ENCODE measurements around the gene TNS1. TPM values are rescaled to one million over a fixed set of nuclear protein-coding genes. Genes with fewer than 3 reads are reported as not detected.

TNS1 gene
- total RNA-seq, 1 donor from 2014 or later = 11.6 TPM

DNA sequence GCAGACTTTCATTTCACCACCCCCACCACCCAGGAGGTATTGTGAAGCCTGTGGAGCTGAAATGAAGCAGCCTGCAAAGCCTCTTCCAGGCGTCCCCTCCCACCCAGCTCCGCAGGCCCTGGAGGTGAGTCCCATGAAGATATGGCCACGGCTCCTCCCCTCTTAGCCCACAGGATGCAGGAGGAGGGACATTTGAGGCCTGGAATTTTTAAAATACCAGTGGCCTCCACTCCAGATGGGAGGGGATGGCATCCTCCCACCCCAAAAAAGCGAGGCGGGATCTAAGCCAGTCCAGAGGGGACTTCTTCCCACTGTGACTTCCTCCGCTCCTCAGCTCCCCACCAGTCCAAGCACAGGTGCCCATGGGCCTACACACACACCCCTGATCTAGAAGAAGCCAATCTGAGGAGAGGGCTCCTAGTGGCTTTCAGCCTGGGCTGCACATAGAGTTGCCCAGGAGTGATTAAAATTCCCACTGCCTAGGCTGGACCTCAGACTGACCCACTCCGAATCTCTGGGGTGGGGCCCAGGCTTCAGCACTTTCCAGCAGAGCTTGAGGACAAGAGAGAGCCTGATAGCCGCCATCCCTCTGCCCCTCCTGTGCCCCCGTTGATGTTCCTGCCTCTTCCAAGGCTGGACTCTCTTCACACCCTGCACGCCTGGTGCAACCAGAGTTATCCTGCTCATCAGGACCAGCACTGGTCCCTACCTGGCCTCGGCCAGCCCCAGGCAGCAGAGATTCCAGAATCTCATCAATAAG is 206.9 kb downstream of the TNS1 start:
- peaks cover 1% of the 10 kb centered on the region for H3K27me3 Mint-ChIP-seq (ENCODE audit: unreplicated experiment)
- TF ChIP-seq, protein P1, sequence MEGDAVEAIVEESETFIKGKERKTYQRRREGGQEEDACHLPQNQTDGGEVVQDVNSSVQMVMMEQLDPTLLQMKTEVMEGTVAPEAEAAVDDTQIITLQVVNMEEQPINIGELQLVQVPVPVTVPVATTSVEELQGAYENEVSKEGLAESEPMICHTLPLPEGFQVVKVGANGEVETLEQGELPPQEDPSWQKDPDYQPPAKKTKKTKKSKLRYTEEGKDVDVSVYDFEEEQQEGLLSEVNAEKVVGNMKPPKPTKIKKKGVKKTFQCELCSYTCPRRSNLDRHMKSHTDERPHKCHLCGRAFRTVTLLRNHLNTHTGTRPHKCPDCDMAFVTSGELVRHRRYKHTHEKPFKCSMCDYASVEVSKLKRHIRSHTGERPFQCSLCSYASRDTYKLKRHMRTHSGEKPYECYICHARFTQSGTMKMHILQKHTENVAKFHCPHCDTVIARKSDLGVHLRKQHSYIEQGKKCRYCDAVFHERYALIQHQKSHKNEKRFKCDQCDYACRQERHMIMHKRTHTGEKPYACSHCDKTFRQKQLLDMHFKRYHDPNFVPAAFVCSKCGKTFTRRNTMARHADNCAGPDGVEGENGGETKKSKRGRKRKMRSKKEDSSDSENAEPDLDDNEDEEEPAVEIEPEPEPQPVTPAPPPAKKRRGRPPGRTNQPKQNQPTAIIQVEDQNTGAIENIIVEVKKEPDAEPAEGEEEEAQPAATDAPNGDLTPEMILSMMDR (IDR thresholded peaks at IDR 0.05; ENCODE audit: unreplicated experiment) = no peak
- no peak for DNase-seq (ENCODE audit: low spot score)
- peaks cover 3% of the 10 kb centered on the region for H3K36me3 Mint-ChIP-seq (ENCODE audit: low read depth, unreplicated experiment)
- peaks cover 5% of the 10 kb centered on the region for H3K4me1 Mint-ChIP-seq (ENCODE audit: unreplicated experiment)
- no peaks in the 10 kb centered on the region for H3K9me3 Mint-ChIP-seq (ENCODE audit: unreplicated experiment)
- H3K27ac Mint-ChIP-seq (ENCODE audit: unreplicated experiment) = no peak overlapping the region
- no peak overlapping the region for H3K4me3 Mint-ChIP-seq (ENCODE audit: unreplicated experiment)

DNA sequence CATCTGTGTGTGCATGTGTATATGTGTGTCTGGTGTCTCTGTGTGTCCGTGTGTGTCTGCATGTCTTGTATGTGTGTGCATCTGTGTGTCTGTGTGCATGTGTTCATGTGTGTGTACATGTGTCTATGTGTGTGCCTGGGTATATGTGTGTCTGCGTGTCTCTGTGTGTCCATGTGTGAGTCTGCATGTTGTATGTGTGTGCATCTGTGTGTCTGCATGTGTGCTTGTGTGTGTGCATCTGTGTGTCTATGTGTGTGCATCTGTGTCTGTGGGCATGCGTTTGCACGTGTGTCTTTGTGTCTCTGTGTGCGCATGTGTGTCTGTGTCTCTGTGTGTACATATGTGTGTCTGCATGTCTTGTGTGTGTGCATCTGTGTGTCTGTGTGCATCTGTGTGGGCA is 207.7 kb downstream of the TNS1 start:
- no peak overlapping the region for H3K4me3 Mint-ChIP-seq (ENCODE audit: unreplicated experiment)
- no peaks in the 10 kb centered on the region for H3K9me3 Mint-ChIP-seq (ENCODE audit: unreplicated experiment)
- TF ChIP-seq, protein P1 (IDR thresholded peaks at IDR 0.05; ENCODE audit: unreplicated experiment) = no peak
- H3K4me1 Mint-ChIP-seq (ENCODE audit: unreplicated experiment) = peaks cover 6% of the 10 kb centered on the region
- no peak overlapping the region for H3K27ac Mint-ChIP-seq (ENCODE audit: unreplicated experiment)
- H3K36me3 Mint-ChIP-seq (ENCODE audit: low read depth, unreplicated experiment) = peaks cover 3% of the 10 kb centered on the region
- H3K27me3 Mint-ChIP-seq (ENCODE audit: unreplicated experiment) = peaks cover 1% of the 10 kb centered on the region
- no peak for DNase-seq (ENCODE audit: low spot score)

DNA sequence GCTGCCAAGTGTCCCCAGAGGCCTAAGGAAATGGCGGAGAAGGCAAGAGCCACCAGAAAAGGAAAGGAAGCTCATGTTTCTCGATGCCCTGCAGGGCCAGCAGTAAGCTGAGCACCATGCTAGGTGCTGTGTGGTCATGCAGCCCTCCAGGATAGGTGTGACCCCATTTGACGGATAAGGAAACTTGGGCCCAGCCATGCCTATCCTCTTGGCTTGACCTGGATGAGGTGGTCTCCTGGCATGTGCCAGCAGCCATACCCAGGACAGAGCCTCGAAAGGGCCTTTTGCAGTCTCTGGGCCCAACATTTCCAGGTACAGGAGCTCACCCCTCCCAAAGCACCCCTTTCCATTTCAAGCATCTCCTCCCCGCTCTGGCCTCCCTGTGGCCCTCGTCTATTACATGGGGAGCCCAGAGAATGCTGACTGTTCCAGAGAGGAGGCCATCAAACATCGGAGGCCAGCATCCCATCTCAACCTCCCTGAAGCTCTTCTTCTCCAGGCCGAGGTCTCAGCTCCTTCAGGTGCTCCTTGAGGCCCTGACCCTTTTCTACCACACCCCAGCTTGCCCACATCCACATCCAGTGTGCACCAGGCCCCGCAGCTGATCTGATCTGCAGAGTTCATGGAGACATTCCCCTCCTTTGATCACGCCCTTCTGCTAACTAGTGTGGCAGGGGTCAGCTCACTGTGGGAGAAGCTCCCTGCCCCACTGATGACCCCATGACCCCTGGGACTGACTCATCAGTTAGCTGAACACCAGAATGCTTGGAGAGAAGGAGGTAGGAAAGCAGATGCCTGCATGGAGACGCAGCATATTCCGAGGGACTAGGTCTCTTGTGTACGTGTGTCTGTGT is 208.4 kb downstream of the TNS1 start:
- Mint-ChIP-seq H3K27ac (ENCODE audit: unreplicated experiment) (no peak overlapping the region), H3K4me3 (ENCODE audit: unreplicated experiment) (no peak overlapping the region), H3K9me3 (ENCODE audit: unreplicated experiment) (no peaks in the 10 kb centered on the region), H3K4me1 (ENCODE audit: unreplicated experiment) (peaks cover 8% of the 10 kb centered on the region), H3K36me3 (ENCODE audit: low read depth, unreplicated experiment) (peaks cover under 1% of the 10 kb centered on the region), H3K27me3 (ENCODE audit: unreplicated experiment) (peaks cover 1% of the 10 kb centered on the region)
- no peak for DNase-seq (ENCODE audit: low spot score)
- TF ChIP-seq, protein P1 (IDR thresholded peaks at IDR 0.05; ENCODE audit: unreplicated experiment) = no peak

DNA sequence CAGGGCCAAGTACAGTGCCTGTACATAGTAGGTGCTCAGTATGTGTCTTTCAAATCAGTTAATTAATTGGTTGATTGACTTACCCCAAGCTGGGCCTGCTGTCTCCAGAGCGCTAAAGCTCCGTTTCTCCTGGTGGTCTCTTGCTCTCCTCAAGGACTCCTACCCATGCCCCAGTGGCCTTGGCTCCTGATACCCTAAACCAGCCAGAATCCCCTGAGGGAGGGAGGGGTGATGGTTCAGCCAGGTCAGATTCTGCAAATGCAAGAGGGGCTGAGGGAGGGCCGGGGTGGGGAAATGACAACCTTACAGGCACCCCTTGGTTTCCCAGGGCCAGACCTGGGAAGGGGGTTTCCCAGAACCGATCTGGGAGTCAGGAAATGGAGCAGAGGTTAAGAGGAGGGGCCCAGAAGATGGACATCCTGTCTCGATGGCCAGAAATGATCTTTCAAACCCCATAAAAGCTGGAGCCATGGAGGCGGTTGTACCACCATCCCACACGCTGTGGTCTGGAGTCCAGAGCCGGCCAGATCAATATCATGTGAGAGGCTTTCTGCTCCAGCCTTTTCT is 209.1 kb downstream of the TNS1 start:
- no peak overlapping the region for H3K27ac Mint-ChIP-seq (ENCODE audit: unreplicated experiment)
- no peaks in the 10 kb centered on the region for H3K36me3 Mint-ChIP-seq (ENCODE audit: low read depth, unreplicated experiment)
- H3K27me3 Mint-ChIP-seq (ENCODE audit: unreplicated experiment) = peaks cover 1% of the 10 kb centered on the region
- DNase-seq (ENCODE audit: low spot score) = no peak
- H3K9me3 Mint-ChIP-seq (ENCODE audit: unreplicated experiment) = no peaks in the 10 kb centered on the region
- H3K4me1 Mint-ChIP-seq (ENCODE audit: unreplicated experiment) = peaks cover 8% of the 10 kb centered on the region
- no peak overlapping the region for H3K4me3 Mint-ChIP-seq (ENCODE audit: unreplicated experiment)
- TF ChIP-seq, protein P1 (IDR thresholded peaks at IDR 0.05; ENCODE audit: unreplicated experiment) = no peak

All from endothelial cell (in vitro differentiated cells).